Measurements from ENCODE around the gene EEF2KMT.

GRCh38 chr16:5058476-5058875 is 39.1 kb downstream of the EEF2KMT start:
- TF ChIP-seq CTCF (conservative IDR thresholded peaks at IDR 0.05) = 0 out of 2 replicates have a peak, but pooled peaks have one; percentile 23
- TF ChIP-seq EZH2 (IDR thresholded peaks at IDR 0.05; ENCODE audit: low read depth) = no peak
